Colonic mucosa (tissue), 4 donors: ENCODE data around the gene DIP2C. TPM values are rescaled to one million over a fixed set of nuclear protein-coding genes. Genes with fewer than 3 reads are reported as not detected.

Source experiments
- DNase-seq: peaks from one replicate; pipeline ENCODE4 v3.0.0-alpha.2; 2020
- H3K27ac ChIP-seq: fragments of 200-600 bp; one replicate; pipeline ENCODE4 v1.8.0; 2021
- H3K27me3 ChIP-seq: fragments of 200-600 bp; one replicate; pipeline ENCODE4 v1.8.0; 2021
- H3K36me3 ChIP-seq: fragments of 200-600 bp; one replicate; pipeline ENCODE4 v1.8.0; 2021
- H3K4me1 ChIP-seq: fragments of 200-600 bp; one replicate; pipeline ENCODE4 v1.8.0; 2021; ENCODE audit warnings: mild to moderate bottlenecking
- H3K4me3 ChIP-seq: fragments of 200-600 bp; one replicate; pipeline ENCODE4 v1.8.0; 2021
- H3K9ac ChIP-seq, 2 donors: one replicate each; pipeline ENCODE4 v1.7.0; 2013; ENCODE audit warnings: control low read depth in 2 of 2, low read depth in 2 of 2, low read length in 2 of 2
- H3K9me3 ChIP-seq: fragments of 200-600 bp; one replicate; pipeline ENCODE4 v1.8.0; 2021
- CTCF ChIP-seq: fragments of 200-600 bp; IDR thresholded peaks from one replicate; pipeline ENCODE4 v1.8.0; 2022; ENCODE audit warnings: antibody characterized with exemption, mild to moderate bottlenecking
- intact Hi-C: fragments of 100-400 bp; cut with DNase I; formaldehyde crosslinking; loops from one replicate; pipeline ENCODE4 v1.14.1; 2022
- total RNA-seq, 2 donors: library from RNA; stranded (reverse); fragmentation: NEBNext Ultra II Directional in 1 of 2; extraction: Animal tissue kit (Norgen Biotek cat#: 25700) in 1 of 2; gene quantifications; one replicate each; pipeline ENCODE4 v1.2.1, GENCODE V29; 2021
- donor health status: healthy.
- donor health status: DM: no; HTN: no; CAD: no.
- donor health status: DM: no; HTN: no; CAD: no.

DIP2C gene
- total RNA-seq, 2 donors from 2014 or later, result 7.6 to 11.2 TPM

- H3K4me3 ChIP-seq, result no peak overlapping the region
- no peak overlapping the region for H3K9ac ChIP-seq
- no peaks in the 10 kb centered on the region for H3K27me3 ChIP-seq
- no peaks in the 10 kb centered on the region for H3K36me3 ChIP-seq
- TF ChIP-seq CTCF, result no peak
- intact Hi-C loops, result no loop called here
- H3K4me1 ChIP-seq, result no peaks in the 10 kb centered on the region
- DNase-seq, result no peak
- no peak overlapping the region for H3K27ac ChIP-seq
- no peaks in the 10 kb centered on the region for H3K9me3 ChIP-seq
Measured at GRCh38 chr10:497289-497688, 192.2 kb downstream of the DIP2C start.

- intact Hi-C loops, result no loop called here
- no peak for TF ChIP-seq CTCF
- H3K4me1 ChIP-seq, result no peaks in the 10 kb centered on the region
Measured at GRCh38 chr10:494556-494955, 194.9 kb downstream of the DIP2C start.

GRCh38 chr10:494149-494542, 195.3 kb downstream of the DIP2C start:
- intact Hi-C loops, result no loop called here
- no peak for DNase-seq
- no peaks in the 10 kb centered on the region for H3K36me3 ChIP-seq
- H3K9ac ChIP-seq, result no peak overlapping the region
- H3K27ac ChIP-seq, result no peak overlapping the region
- no peaks in the 10 kb centered on the region for H3K4me1 ChIP-seq
- no peaks in the 10 kb centered on the region for H3K27me3 ChIP-seq
- TF ChIP-seq CTCF, result no peak
- no peak overlapping the region for H3K4me3 ChIP-seq
- H3K9me3 ChIP-seq, result no peaks in the 10 kb centered on the region

More at GRCh38 chr10:494556-494955, 194.9 kb downstream of the DIP2C start:
- DNase-seq, result no peak
- Histone ChIP-seq H3K9me3 (no peaks in the 10 kb centered on the region), H3K36me3 (no peaks in the 10 kb centered on the region), H3K4me3 (no peak overlapping the region), H3K9ac (no peak overlapping the region), H3K27me3 (no peaks in the 10 kb centered on the region), H3K27ac (no peak overlapping the region)

DNA sequence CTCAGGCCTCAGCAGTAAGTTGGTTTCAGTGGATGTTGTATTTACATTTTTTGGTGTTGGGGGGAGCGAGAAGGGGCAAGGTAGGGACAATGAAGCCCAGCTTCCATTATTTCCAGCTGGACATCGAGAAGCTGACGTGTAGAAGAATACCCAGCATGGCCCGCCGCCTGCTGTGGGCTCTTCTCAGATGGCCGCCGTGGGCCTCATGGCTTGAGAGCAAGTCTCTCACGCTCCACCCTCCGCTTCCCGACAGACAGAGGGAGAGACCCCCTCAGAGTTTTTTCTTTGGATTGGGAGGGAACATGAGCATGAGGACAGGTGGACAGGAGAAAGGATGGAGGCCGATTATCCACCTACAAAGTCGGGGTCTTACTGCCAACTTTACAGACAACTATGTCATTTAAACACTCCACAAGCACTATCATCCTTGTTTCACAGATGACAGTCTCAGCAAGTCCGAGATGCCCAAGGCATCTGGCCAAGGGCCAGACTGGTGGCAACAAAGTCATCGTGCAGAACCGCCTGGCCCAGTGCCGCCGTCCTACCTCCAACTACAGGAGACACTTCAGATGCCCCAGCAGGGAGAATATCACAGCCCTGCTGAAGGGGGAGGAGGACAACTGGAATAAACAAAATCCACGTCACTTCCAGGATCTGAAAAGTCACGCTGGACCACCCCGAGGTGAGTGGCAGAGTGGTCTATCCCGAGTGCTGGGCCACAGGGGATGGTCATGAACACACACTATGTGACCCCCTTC, 195.9 kb downstream of the DIP2C start:
- Histone ChIP-seq H3K4me3 (no peak overlapping the region), H3K9ac (no peak overlapping the region), H3K36me3 (no peaks in the 10 kb centered on the region), H3K4me1 (no peaks in the 10 kb centered on the region), H3K27ac (no peak overlapping the region), H3K9me3 (no peaks in the 10 kb centered on the region), H3K27me3 (no peaks in the 10 kb centered on the region)
- no peak for DNase-seq
- TF ChIP-seq CTCF, result no peak
- intact Hi-C loops, result no loop called here

DNA sequence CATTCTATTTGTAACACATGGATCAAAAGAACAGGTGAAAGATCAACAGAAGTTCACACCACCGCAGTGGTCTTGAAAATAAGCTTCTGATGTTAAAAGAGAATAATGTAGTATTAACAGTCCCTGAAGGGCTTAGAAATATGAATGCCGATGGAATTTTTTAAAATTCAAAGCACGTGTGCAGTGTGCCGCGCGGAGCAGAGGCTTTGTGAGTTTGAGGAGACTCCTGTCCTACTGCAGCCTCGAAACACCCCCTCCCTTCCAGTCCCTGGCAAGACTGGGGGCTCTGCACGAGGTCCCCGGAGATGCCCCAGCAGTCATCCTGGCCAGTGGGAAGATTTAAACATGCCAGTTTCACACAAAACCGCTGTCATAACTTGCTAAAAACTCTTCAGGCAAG, 196.6 kb downstream of the DIP2C start:
- Histone ChIP-seq H3K27ac (no peak overlapping the region), H3K9ac (no peak overlapping the region), H3K27me3 (no peaks in the 10 kb centered on the region), H3K36me3 (no peaks in the 10 kb centered on the region), H3K4me3 (no peak overlapping the region), H3K4me1 (no peaks in the 10 kb centered on the region), H3K9me3 (no peaks in the 10 kb centered on the region)
- intact Hi-C loops, result no loop called here
- TF ChIP-seq CTCF, result no peak
- DNase-seq, result no peak
